GM12865 (cell line): Measurements from ENCODE around the gene SPACA1.

Experiments used
- DNase-seq: peaks from one replicate; pipeline ENCODE4 v3.0.0; 2010; ENCODE audit warnings: low read depth
- H3K4me3 ChIP-seq: 2 replicates; pipeline ENCODE4 v1.5.1; 2011; ENCODE audit warnings: mild to moderate bottlenecking, low read depth, low read length, control low read depth
- CTCF ChIP-seq: IDR thresholded peaks from 2 replicates; pipeline ENCODE4 v1.5.1; 2011; ENCODE audit warnings: low read length, control low read depth, low read depth, inconsistent platforms; ENCODE audit not compliant: insufficient read depth; ENCODE audit errors: missing control alignments

Gene SPACA1

GRCh38 chr6:88116276-88116675, 68.6 kb downstream of the SPACA1 start:
- no peak for TF ChIP-seq CTCF
- no peak for DNase-seq
- H3K4me3 ChIP-seq, result no peak overlapping the region
